Left lung (tissue), 10 donors: ENCODE measurements around the gene CHSY1. TPM values are rescaled to one million over a fixed set of nuclear protein-coding genes. Genes with fewer than 3 reads are reported as not detected.

Experiments used
- ATAC-seq: fragments of 200-7000 bp; cut with Tn5 transposase; one replicate; pipeline ENCODE4 v1.9.1; 2020; ENCODE audit warnings: moderate library complexity
- DNase-seq, 4 donors: peaks; one replicate each; pipeline ENCODE4 v3.0.0-alpha.2; 2013 to 2020
- H3K27ac ChIP-seq, 2 donors: fragments of 200-600 bp; sonication (generic) in 1 of 2; one replicate each; pipeline versions ENCODE4 v1.5.0 to v1.8.0; 2020 to 2021
- H3K27me3 ChIP-seq, 2 donors: fragments of 200-600 bp; sonication (generic) in 1 of 2; one replicate each; pipeline versions ENCODE4 v1.5.0 to v1.8.0; 2020 to 2021
- H3K36me3 ChIP-seq, 2 donors: fragments of 200-600 bp; sonication (generic) in 1 of 2; one replicate each; pipeline versions ENCODE4 v1.5.0 to v1.8.0; 2020 to 2021
- H3K4me1 ChIP-seq, 2 donors: fragments of 200-600 bp; one replicate each; pipeline ENCODE4 v1.8.0; 2021
- H3K4me3 ChIP-seq, 2 donors: fragments of 200-600 bp; sonication (generic) in 1 of 2; one replicate each; pipeline versions ENCODE4 v1.5.0 to v1.8.0; 2020 to 2021; ENCODE audit warnings: mild to moderate bottlenecking in 1 of 2
- H3K9me3 ChIP-seq, 2 donors: fragments of 200-600 bp; sonication (generic) in 1 of 2; one replicate each; pipeline versions ENCODE4 v1.5.0 to v1.8.0; 2020 to 2021
- CTCF ChIP-seq, 2 donors: fragments of 200-600 bp; sonication (generic) in 1 of 2; IDR thresholded peaks; one replicate each; pipeline versions ENCODE4 v1.5.0 to v1.8.0; 2021; ENCODE audit warnings: antibody characterized with exemption in 2 of 2
- intact Hi-C, 2 donors: fragments of 100-400 bp; cut with DNase I; formaldehyde crosslinking; loops; one replicate each; pipeline versions ENCODE4 v1.11.2 to v1.14.2; 2022
- polyA plus RNA-seq, 6 donors: library from polyadenylated mRNA; unstranded; fragments of 120-200 nt; gene quantifications; one replicate each; pipeline ENCODE4 v1.2.1, GENCODE V29; 2013; ENCODE audit not compliant: insufficient read length in 6 of 6
- total RNA-seq, 2 donors: library from RNA; stranded (reverse); fragmentation: NEBNext Ultra II Directional; extraction: Animal tissue kit (Norgen Biotek cat#: 25700); gene quantifications; one replicate each; pipeline ENCODE4 v1.2.1, GENCODE V29; 2021
- donor health status: DM: no; HTN: yes; CAD: no.
- donor health status: DM: no; HTN: no; CAD: no.

CHSY1 gene
- total and polyA plus RNA-seq, 8 donors = 33.3 to 61.5 (median 51.5) TPM

DNA sequence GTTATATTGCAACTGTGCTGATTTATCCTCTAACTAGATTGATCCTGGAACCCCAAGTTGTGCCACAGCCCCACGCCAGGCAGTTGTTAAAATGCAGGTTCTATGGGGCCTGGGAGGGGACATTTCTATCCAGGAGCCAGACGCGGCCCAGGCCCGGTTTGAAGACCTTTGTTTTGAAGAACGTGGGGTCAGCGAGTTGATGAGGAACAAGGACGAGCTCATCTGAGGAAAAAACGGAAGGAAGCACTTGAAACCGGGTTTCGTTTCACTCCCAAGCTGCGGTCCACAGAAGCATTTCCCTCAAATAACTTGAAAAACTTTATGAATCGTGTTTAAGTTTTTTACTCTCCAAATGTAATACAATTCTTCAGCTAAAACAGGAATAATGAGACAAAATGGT is 76.4 kb downstream of the CHSY1 start:
- Histone ChIP-seq H3K4me3 (no peak overlapping the region), H3K36me3 (peaks cover 0 to 25% of the 10 kb centered on the region in 2 donors), H3K27me3 (no peaks in the 10 kb centered on the region), H3K9me3 (no peaks in the 10 kb centered on the region), H3K4me1 (peaks cover 0 to 81% of the 10 kb centered on the region in 2 donors), H3K27ac (peak overlapping the region in 1 of 2 donors; percentile 86)
- ATAC-seq (no peak), DNase-seq (no peak)
- intact Hi-C loops = no loop called here
- TF ChIP-seq CTCF (IDR thresholded peaks at IDR 0.05) = no peak

GRCh38 chr15:101174152-101174920 is 77.5 kb downstream of the CHSY1 start:
- intact Hi-C loops = no loop called here
- no peak for DNase-seq
- no peak for ATAC-seq
- Histone ChIP-seq H3K9me3 (no peaks in the 10 kb centered on the region), H3K27me3 (no peaks in the 10 kb centered on the region), H3K27ac (peak overlapping the region in 1 of 2 donors; percentile 86), H3K36me3 (peaks cover 0 to 25% of the 10 kb centered on the region in 2 donors), H3K4me1 (peaks cover 0 to 83% of the 10 kb centered on the region in 2 donors), H3K4me3 (no peak overlapping the region)
- TF ChIP-seq CTCF (IDR thresholded peaks at IDR 0.05) = no peak

- ATAC-seq (no peak), DNase-seq (no peak)
- Histone ChIP-seq H3K9me3 (no peaks in the 10 kb centered on the region), H3K27me3 (no peaks in the 10 kb centered on the region), H3K36me3 (peaks cover 0 to 23% of the 10 kb centered on the region in 2 donors), H3K27ac (peak overlapping the region in 1 of 2 donors; percentile 86), H3K4me3 (no peak overlapping the region), H3K4me1 (peaks cover 2 to 86% of the 10 kb centered on the region in 2 donors)
- TF ChIP-seq CTCF (IDR thresholded peaks at IDR 0.05) = no peak
- intact Hi-C loops = no loop called here
Measured at GRCh38 chr15:101173233-101174119, 78.4 kb downstream of the CHSY1 start.

- H3K4me1 ChIP-seq = peaks cover 5 to 89% of the 10 kb centered on the region in 2 donors
- peak in 1 of 4 donors; percentile 65 for DNase-seq
Measured at GRCh38 chr15:101172501-101173071, 79.3 kb downstream of the CHSY1 start.

More at GRCh38 chr15:101172501-101173071, 79.3 kb downstream of the CHSY1 start:
- Histone ChIP-seq H3K36me3 (peaks cover 0 to 14% of the 10 kb centered on the region in 2 donors), H3K27ac (no peak overlapping the region), H3K4me3 (no peak overlapping the region), H3K27me3 (no peaks in the 10 kb centered on the region), H3K9me3 (no peaks in the 10 kb centered on the region)
- intact Hi-C loops = no loop called here
- no peak for TF ChIP-seq CTCF (IDR thresholded peaks at IDR 0.05)
- ATAC-seq = no peak
